T-helper 2 cell treated with Interferon-gamma antibody and Interleukin-4, amounts not matched to agents 5 μg/mL and 100 μg/mL, for 36 hours (primary cell): ENCODE results near the gene XG.
"Not testable (repeated sequence)": the region's sequence is repeated elsewhere in the genome, so short reads cannot be mapped to it uniquely, and the experiment has no call there.

Experiments used
- DNase-seq: peaks from one replicate; pipeline ENCODE4 v3.0.0; 2021; ENCODE audit warnings: low spot score
- H3K27ac Mint-ChIP-seq: one replicate; pipeline ENCODE4 v1.8.0; 2021; ENCODE audit warnings: mild to moderate bottlenecking, mixed read lengths
- H3K27me3 Mint-ChIP-seq: one replicate; pipeline ENCODE4 v1.8.0; 2021; ENCODE audit warnings: low read depth, mixed read lengths
- H3K36me3 Mint-ChIP-seq: one replicate; pipeline ENCODE4 v1.8.0; 2021; ENCODE audit warnings: low read depth, mixed read lengths
- H3K4me1 Mint-ChIP-seq: one replicate; pipeline ENCODE4 v1.8.0; 2021; ENCODE audit warnings: low read depth, mixed read lengths
- H3K4me3 Mint-ChIP-seq: one replicate; pipeline ENCODE4 v1.8.0; 2022; ENCODE audit warnings: mild to moderate bottlenecking, moderate library complexity, mixed read lengths
- H3K9me3 Mint-ChIP-seq: one replicate; pipeline ENCODE4 v1.8.0; 2021; ENCODE audit warnings: mixed read lengths

The XG gene

GRCh38 chrX:2717312-2717711 lies 34.5 kb upstream of the XG start:
- peaks cover 33% of the 10 kb centered on the region for H3K4me1 Mint-ChIP-seq
- peak overlapping the region; percentile 62 for H3K27ac Mint-ChIP-seq
- no peaks in the 10 kb centered on the region for H3K27me3 Mint-ChIP-seq
- H3K4me3 Mint-ChIP-seq = peak overlapping the region; percentile 39
- H3K9me3 Mint-ChIP-seq = no peaks in the 10 kb centered on the region
- DNase-seq = peak; percentile 40
- H3K36me3 Mint-ChIP-seq = peaks cover 73% of the 10 kb centered on the region

DNA sequence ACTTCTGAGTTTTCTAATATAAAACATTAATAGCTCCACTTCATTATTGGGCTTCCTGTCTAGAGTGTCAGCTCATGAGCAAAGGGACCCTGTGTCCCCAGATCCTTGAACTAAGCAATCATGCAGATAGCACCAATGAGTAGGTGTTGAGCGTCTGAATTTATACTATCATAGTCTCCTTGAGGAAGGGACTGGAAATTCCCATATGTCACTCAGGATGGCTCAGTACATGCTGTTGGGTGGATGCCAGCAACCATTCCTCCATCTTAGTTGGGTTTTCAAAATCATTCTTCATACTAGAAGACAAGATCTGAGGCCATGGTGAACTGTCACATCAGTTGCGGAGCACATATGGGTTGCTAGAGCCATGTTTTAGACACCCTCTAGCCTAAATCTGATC lies 33.0 kb upstream of the XG start:
- no peak overlapping the region for H3K27ac Mint-ChIP-seq
- no peak overlapping the region for H3K4me3 Mint-ChIP-seq
- peaks cover 84% of the 10 kb centered on the region for H3K36me3 Mint-ChIP-seq

GRCh38 chrX:2719774-2720447 lies 31.9 kb upstream of the XG start:
- peaks cover 25% of the 10 kb centered on the region for H3K4me1 Mint-ChIP-seq
- H3K9me3 Mint-ChIP-seq = no peaks in the 10 kb centered on the region
- H3K27ac Mint-ChIP-seq = no peak overlapping the region
- H3K4me3 Mint-ChIP-seq = no peak overlapping the region
- H3K27me3 Mint-ChIP-seq = no peaks in the 10 kb centered on the region
- peaks cover 80% of the 10 kb centered on the region for H3K36me3 Mint-ChIP-seq
- DNase-seq = no peak

More for the DNA sequence above, 33.0 kb upstream of the XG start:
- peaks cover 31% of the 10 kb centered on the region for H3K4me1 Mint-ChIP-seq
- H3K27me3 Mint-ChIP-seq = no peaks in the 10 kb centered on the region
- no peak for DNase-seq
- no peaks in the 10 kb centered on the region for H3K9me3 Mint-ChIP-seq

GRCh38 chrX:2723286-2723879 lies 28.5 kb upstream of the XG start:
- Mint-ChIP-seq H3K9me3 (no peaks in the 10 kb centered on the region), H3K36me3 (peaks cover 69% of the 10 kb centered on the region)

DNA sequence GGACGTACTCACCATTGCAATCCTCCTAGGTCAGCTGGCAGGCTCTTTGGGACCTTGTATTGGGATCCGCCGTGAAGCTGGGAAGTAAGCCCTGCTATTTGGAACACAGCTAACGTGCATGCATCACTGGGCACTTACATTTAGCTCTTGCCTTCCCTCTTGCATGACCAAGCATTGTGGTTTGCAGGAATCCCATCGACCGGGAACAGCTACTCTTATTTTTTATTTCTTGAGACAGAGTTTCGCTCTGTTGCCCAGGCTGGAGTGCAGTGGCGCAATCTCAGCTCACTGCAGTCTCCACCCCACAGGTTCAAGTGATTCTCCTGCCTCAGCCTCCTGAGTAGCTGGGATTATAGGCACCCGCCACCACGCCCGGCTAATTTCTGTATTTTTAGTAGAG lies 24.6 kb upstream of the XG start:
- H3K27me3 Mint-ChIP-seq, H3K27ac Mint-ChIP-seq, H3K4me1 Mint-ChIP-seq, DNase-seq, H3K4me3 Mint-ChIP-seq, H3K9me3 Mint-ChIP-seq: not testable (repeated sequence)
- H3K36me3 Mint-ChIP-seq = peaks cover 63% of the 10 kb centered on the region

More at GRCh38 chrX:2723286-2723879, 28.5 kb upstream of the XG start:
- Mint-ChIP-seq H3K4me1 (no peaks in the 10 kb centered on the region), H3K4me3 (no peak overlapping the region), H3K27me3 (no peaks in the 10 kb centered on the region), H3K27ac (no peak overlapping the region)
- no peak for DNase-seq

DNA sequence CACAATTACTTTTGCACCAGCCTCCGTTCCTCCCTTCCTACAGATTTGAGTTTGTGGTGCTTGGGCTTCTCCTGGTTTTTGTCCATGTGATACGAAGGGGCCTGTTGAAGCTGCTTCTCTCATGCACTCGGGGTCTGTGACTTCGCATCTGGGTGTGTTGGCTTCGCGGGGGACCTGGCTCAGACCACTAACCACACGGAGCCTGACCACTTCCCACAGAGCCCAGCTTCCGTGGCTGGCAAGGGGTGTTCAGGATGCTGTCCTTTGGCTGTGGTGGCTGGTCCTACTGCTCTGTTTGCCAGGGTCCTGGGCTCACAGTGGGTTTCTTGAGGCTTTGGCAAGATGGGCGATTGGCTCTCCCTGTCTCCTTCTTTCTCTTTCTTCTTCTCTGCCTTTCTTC lies 19.8 kb upstream of the XG start:
- DNase-seq = no peak
- Mint-ChIP-seq H3K9me3 (no peaks in the 10 kb centered on the region), H3K4me1 (no peaks in the 10 kb centered on the region), H3K4me3 (no peak overlapping the region), H3K36me3 (peaks cover 72% of the 10 kb centered on the region), H3K27ac (peak overlapping the region; percentile 15), H3K27me3 (no peaks in the 10 kb centered on the region)

DNA sequence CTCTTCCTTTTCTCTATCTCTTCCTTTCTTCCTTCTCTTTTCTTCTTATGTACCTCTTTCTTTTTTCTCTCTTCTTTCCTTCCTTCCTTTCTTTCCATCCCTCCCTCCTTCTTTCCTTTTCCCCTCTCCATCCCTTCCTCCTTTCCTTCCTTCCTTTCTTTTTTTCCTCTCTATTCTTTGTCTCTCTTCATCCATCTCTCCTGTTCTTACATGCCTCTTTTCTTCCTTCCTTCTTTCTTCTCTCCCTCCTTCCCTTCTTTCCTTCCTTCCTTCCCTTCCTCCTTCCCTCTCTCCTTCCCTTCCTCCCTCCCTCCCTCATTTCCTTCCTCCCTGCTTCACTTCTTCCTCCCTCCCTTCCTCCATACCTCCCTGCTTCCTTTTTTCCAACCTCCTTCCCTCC lies 19.2 kb upstream of the XG start:
- no peak for DNase-seq
- Mint-ChIP-seq H3K4me1 (no peaks in the 10 kb centered on the region), H3K36me3 (peaks cover 71% of the 10 kb centered on the region), H3K27ac (peak overlapping the region; percentile 41), H3K9me3 (no peaks in the 10 kb centered on the region), H3K27me3 (no peaks in the 10 kb centered on the region), H3K4me3 (no peak overlapping the region)

DNA sequence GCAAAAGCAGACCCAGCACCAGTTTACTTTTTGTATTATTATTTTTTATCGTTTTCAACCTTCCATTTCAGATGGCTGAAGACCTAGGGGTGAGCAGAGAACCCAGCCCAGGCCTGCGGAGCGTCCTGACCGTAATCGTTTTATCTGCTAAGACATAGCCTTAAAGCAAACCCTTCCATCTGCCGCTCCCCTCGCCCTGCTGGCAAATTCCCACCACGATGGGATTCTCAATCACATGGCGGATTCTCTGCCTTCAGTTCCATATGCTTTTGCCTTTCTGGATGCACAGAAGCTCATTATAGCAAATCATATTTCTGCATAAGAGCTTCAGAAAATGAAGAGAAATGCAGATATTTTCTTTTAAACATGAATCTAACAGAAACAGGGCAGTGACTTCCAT lies 18.6 kb upstream of the XG start:
- no peaks in the 10 kb centered on the region for H3K27me3 Mint-ChIP-seq
- DNase-seq = no peak
- no peaks in the 10 kb centered on the region for H3K4me1 Mint-ChIP-seq
- no peaks in the 10 kb centered on the region for H3K9me3 Mint-ChIP-seq
- peaks cover 70% of the 10 kb centered on the region for H3K36me3 Mint-ChIP-seq
- H3K4me3 Mint-ChIP-seq = no peak overlapping the region
- H3K27ac Mint-ChIP-seq = peak overlapping the region; percentile 52

GRCh38 chrX:2735270-2735669 lies 16.6 kb upstream of the XG start:
- peaks cover 65% of the 10 kb centered on the region for H3K36me3 Mint-ChIP-seq
- H3K27ac Mint-ChIP-seq = no peak overlapping the region

DNA sequence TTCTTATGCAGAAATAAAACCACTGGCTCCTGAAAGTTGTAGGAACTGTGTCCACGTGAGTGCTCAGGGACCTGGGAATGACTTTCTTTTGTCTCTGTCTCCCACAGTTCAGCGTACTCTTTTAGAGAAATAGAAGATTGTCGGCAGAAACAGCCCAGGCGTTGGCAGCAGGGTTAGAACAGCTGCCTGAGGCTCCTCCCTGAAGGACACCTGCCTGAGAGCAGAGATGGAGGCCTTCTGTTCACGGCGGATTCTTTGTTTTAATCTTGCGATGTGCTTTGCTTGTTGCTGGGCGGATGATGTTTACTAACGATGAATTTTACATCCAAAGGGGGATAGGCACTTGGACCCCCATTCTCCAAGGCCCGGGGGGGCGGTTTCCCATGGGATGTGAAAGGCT lies 11.2 kb upstream of the XG start:
- H3K4me3 Mint-ChIP-seq = no peak overlapping the region
- no peak for DNase-seq
- H3K27ac Mint-ChIP-seq = no peak overlapping the region
- peaks cover 46% of the 10 kb centered on the region for H3K36me3 Mint-ChIP-seq
- no peaks in the 10 kb centered on the region for H3K4me1 Mint-ChIP-seq
- no peaks in the 10 kb centered on the region for H3K27me3 Mint-ChIP-seq
- H3K9me3 Mint-ChIP-seq = no peaks in the 10 kb centered on the region

More at GRCh38 chrX:2735270-2735669, 16.6 kb upstream of the XG start:
- no peaks in the 10 kb centered on the region for H3K27me3 Mint-ChIP-seq
- H3K9me3 Mint-ChIP-seq = no peaks in the 10 kb centered on the region
- no peaks in the 10 kb centered on the region for H3K4me1 Mint-ChIP-seq
- H3K4me3 Mint-ChIP-seq = no peak overlapping the region
- no peak for DNase-seq

GRCh38 chrX:2741386-2741785 lies 10.5 kb upstream of the XG start:
- Mint-ChIP-seq H3K36me3 (peaks cover 41% of the 10 kb centered on the region), H3K27ac (no peak overlapping the region), H3K4me1 (no peaks in the 10 kb centered on the region), H3K27me3 (no peaks in the 10 kb centered on the region), H3K4me3 (no peak overlapping the region), H3K9me3 (no peaks in the 10 kb centered on the region)
- DNase-seq = no peak

DNA sequence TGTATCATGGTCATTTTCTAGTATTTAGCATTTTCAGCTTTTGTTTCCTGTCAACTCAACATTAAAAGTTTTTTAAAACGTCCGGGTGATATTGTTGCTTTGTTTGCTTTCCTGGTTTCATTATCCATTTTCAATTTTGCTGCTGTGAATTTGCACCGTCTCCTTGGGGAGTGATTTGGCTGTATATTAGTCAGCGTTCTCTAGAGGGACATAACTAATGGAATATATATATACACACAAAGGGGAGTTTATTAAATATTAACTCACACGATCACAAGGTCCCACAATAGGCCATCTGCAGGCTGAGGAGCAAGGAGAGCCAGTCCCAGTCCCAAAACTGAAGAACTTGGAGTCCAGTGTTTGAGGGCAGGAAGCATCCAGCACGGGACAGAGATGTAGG lies 5.6 kb upstream of the XG start:
- H3K36me3 Mint-ChIP-seq = peaks cover 16% of the 10 kb centered on the region
- not testable (repeated sequence) for H3K4me1 Mint-ChIP-seq, H3K27me3 Mint-ChIP-seq, H3K4me3 Mint-ChIP-seq, H3K9me3 Mint-ChIP-seq, DNase-seq, H3K27ac Mint-ChIP-seq

GRCh38 chrX:2748171-2748814 lies 3.5 kb upstream of the XG start:
- peaks cover 3% of the 10 kb centered on the region for H3K36me3 Mint-ChIP-seq

GRCh38 chrX:2748815-2749188 lies 3.0 kb upstream of the XG start:
- Mint-ChIP-seq H3K36me3 (no peaks in the 10 kb centered on the region), H3K27ac (no peak overlapping the region), H3K4me1 (no peaks in the 10 kb centered on the region), H3K4me3 (no peak overlapping the region), H3K9me3 (no peaks in the 10 kb centered on the region), H3K27me3 (peaks cover 6% of the 10 kb centered on the region)
- DNase-seq = no peak

More at GRCh38 chrX:2748171-2748814, 3.5 kb upstream of the XG start:
- no peak overlapping the region for H3K27ac Mint-ChIP-seq
- H3K4me1 Mint-ChIP-seq = no peaks in the 10 kb centered on the region
- H3K27me3 Mint-ChIP-seq = peaks cover 6% of the 10 kb centered on the region
- H3K4me3 Mint-ChIP-seq = no peak overlapping the region
- no peaks in the 10 kb centered on the region for H3K9me3 Mint-ChIP-seq
- no peak for DNase-seq
